Activated B cell treated with CpG ODN at 0.5 μM for 24 hours (primary cell): Measurements from ENCODE around the gene ARHGAP23. TPM values are rescaled to one million over a fixed set of nuclear protein-coding genes. Genes with fewer than 3 reads are reported as not detected.

Source experiments
- ATAC-seq: fragments of 200-7000 bp; cut with Tn5 transposase; one replicate; pipeline ENCODE4 v1.10.0; 2021; ENCODE audit warnings: low read depth, mild to moderate bottlenecking, moderate library complexity
- CTCF ChIA-PET: fragments of 350-600 bp; sonication (Branson Sonifier 250); formaldehyde crosslinking; loops from one replicate; lab custom pipeline; 2021; ENCODE audit warnings: antibody characterized with exemption; lab: Charles Lee
- POLR2A ChIA-PET: fragments of 350-600 bp; sonication (Branson Sonifier 250); formaldehyde crosslinking; loops from one replicate; lab custom pipeline; 2021; ENCODE audit warnings: antibody characterized with exemption; lab: Charles Lee
- DNase-seq: peaks from one replicate; pipeline ENCODE4 v3.0.0; 2022
- H3K27ac Mint-ChIP-seq: one replicate; pipeline ENCODE4 v1.8.0; 2020; ENCODE audit warnings: mixed read lengths
- H3K27me3 Mint-ChIP-seq: one replicate; pipeline ENCODE4 v1.8.0; 2021; ENCODE audit warnings: mixed read lengths
- H3K36me3 Mint-ChIP-seq: one replicate; pipeline ENCODE4 v1.8.0; 2021; ENCODE audit warnings: low read depth, mixed read lengths
- H3K4me1 Mint-ChIP-seq: one replicate; pipeline ENCODE4 v1.8.0; 2021; ENCODE audit warnings: mixed read lengths
- H3K4me3 Mint-ChIP-seq: one replicate; pipeline ENCODE4 v1.8.0; 2020; ENCODE audit warnings: mild to moderate bottlenecking, mixed read lengths
- H3K9me3 Mint-ChIP-seq: one replicate; pipeline ENCODE4 v1.8.0; 2020; ENCODE audit warnings: mixed read lengths
- intact Hi-C: fragments of 100-400 bp; cut with micrococcal nuclease; formaldehyde crosslinking; loops from one replicate; pipeline ENCODE4 v1.15.1; 2024
- total RNA-seq: library from RNA; stranded (reverse); gene quantifications from 2 replicates; pipeline ENCODE4 v1.2.3, GENCODE V29; 2022
- TF ChIP-seq, protein P1 (sequence below): fragments of 200-600 bp; IDR thresholded peaks from one replicate; pipeline ENCODE4 v1.8.0; 2022; ENCODE audit warnings: antibody characterized with exemption, mild to moderate bottlenecking

The ARHGAP23 gene
- total RNA-seq, 1 donor from 2014 or later = 1.3 TPM

GRCh38 chr17:38452719-38453118 is 24.5 kb downstream of the ARHGAP23 start:
- ChIA-PET CTCF (no interaction called here), POLR2A (no interaction called here)
- intact Hi-C loops = no loop called here
- DNase-seq = no peak
- no peak for ATAC-seq
- Mint-ChIP-seq H3K9me3 (no peaks in the 10 kb centered on the region), H3K27ac (no peak overlapping the region), H3K4me3 (no peak overlapping the region), H3K27me3 (peaks cover 38% of the 10 kb centered on the region), H3K4me1 (peaks cover 9% of the 10 kb centered on the region), H3K36me3 (no peaks in the 10 kb centered on the region)
- TF ChIP-seq, protein P1, sequence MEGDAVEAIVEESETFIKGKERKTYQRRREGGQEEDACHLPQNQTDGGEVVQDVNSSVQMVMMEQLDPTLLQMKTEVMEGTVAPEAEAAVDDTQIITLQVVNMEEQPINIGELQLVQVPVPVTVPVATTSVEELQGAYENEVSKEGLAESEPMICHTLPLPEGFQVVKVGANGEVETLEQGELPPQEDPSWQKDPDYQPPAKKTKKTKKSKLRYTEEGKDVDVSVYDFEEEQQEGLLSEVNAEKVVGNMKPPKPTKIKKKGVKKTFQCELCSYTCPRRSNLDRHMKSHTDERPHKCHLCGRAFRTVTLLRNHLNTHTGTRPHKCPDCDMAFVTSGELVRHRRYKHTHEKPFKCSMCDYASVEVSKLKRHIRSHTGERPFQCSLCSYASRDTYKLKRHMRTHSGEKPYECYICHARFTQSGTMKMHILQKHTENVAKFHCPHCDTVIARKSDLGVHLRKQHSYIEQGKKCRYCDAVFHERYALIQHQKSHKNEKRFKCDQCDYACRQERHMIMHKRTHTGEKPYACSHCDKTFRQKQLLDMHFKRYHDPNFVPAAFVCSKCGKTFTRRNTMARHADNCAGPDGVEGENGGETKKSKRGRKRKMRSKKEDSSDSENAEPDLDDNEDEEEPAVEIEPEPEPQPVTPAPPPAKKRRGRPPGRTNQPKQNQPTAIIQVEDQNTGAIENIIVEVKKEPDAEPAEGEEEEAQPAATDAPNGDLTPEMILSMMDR = no peak

GRCh38 chr17:38453951-38454421 is 25.7 kb downstream of the ARHGAP23 start:
- H3K4me1 Mint-ChIP-seq = peaks cover 9% of the 10 kb centered on the region
- intact Hi-C loops = no loop called here
- ChIA-PET POLR2A (no interaction called here), CTCF (no interaction called here)
- ATAC-seq (no peak), DNase-seq (no peak)
- H3K9me3 Mint-ChIP-seq = no peaks in the 10 kb centered on the region
- peaks cover 38% of the 10 kb centered on the region for H3K27me3 Mint-ChIP-seq
- no peaks in the 10 kb centered on the region for H3K36me3 Mint-ChIP-seq
- H3K4me3 Mint-ChIP-seq = no peak overlapping the region
- TF ChIP-seq, protein P1 = no peak
- H3K27ac Mint-ChIP-seq = no peak overlapping the region

DNA sequence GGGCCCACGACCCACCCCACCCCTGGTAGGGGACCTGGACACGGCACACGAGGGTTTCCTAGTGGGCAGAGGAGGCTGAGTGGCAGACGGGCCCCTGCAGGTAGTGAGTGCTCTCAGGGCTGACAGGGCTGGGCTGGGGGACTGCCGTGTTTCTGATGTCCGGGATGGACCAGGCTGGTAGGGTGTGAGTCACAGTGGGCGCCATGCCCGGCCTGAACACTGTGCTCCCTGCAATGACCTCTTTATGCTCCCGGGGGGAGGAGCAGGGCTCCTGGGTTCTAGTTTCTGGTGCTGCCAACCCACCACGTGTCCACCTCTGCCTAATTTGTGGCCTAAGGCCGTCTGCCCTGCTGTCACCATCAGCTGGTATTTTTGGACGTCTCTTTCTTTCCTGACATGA is 26.3 kb downstream of the ARHGAP23 start:
- ChIA-PET POLR2A (no interaction called here), CTCF (no interaction called here)
- H3K27ac Mint-ChIP-seq = no peak overlapping the region
- intact Hi-C loops = no loop called here
- H3K27me3 Mint-ChIP-seq = peaks cover 34% of the 10 kb centered on the region
- no peaks in the 10 kb centered on the region for H3K36me3 Mint-ChIP-seq
- H3K9me3 Mint-ChIP-seq = no peaks in the 10 kb centered on the region
- TF ChIP-seq, protein P1 = no peak
- H3K4me1 Mint-ChIP-seq = peaks cover 9% of the 10 kb centered on the region
- ATAC-seq (no peak), DNase-seq (no peak)
- no peak overlapping the region for H3K4me3 Mint-ChIP-seq

DNA sequence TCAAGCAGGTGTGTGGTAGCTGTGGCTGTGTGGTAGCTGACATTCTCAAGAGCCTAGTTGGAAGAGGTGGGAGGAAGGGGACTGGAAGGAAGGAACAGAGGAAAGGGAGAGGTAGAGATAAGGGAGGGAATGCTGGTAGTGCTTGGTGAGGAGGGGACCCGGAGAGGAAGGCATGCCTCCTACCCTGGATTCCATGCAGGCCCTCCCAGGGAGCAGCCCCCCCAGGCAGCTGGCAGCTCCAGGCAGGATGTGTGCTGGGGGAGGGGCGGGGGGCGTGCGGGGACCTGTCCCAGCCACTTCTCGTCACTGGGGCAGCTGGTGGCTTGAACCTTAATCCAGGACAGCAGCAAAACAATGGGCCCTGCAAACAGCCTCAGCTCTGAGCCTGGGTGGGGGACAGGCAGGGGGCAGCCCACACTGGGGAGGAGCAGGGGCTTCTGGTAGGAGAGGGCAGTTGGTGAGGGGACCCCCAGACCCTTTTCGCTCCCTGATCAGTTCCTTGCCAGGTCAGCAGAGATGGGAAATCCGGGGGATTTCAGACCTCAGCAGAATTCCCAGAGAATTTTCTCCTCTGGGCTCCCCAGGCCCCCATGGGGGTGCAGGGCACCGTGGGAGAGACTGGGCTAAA is 27.1 kb downstream of the ARHGAP23 start:
- ATAC-seq (no peak), DNase-seq (no peak)
- no peak overlapping the region for H3K27ac Mint-ChIP-seq
- H3K9me3 Mint-ChIP-seq = no peaks in the 10 kb centered on the region
- peaks cover 33% of the 10 kb centered on the region for H3K27me3 Mint-ChIP-seq
- POLR2A ChIA-PET = interaction anchor here (0.6 kb wide), 1 partner anchor 782 kb away, joined by 4 read pairs; no protein-coding TSS in a partner anchor
- TF ChIP-seq, protein P1 = no peak
- no peaks in the 10 kb centered on the region for H3K36me3 Mint-ChIP-seq
- H3K4me3 Mint-ChIP-seq = no peak overlapping the region
- CTCF ChIA-PET = no interaction called here
- peaks cover 9% of the 10 kb centered on the region for H3K4me1 Mint-ChIP-seq
- intact Hi-C loops = no loop called here

DNA sequence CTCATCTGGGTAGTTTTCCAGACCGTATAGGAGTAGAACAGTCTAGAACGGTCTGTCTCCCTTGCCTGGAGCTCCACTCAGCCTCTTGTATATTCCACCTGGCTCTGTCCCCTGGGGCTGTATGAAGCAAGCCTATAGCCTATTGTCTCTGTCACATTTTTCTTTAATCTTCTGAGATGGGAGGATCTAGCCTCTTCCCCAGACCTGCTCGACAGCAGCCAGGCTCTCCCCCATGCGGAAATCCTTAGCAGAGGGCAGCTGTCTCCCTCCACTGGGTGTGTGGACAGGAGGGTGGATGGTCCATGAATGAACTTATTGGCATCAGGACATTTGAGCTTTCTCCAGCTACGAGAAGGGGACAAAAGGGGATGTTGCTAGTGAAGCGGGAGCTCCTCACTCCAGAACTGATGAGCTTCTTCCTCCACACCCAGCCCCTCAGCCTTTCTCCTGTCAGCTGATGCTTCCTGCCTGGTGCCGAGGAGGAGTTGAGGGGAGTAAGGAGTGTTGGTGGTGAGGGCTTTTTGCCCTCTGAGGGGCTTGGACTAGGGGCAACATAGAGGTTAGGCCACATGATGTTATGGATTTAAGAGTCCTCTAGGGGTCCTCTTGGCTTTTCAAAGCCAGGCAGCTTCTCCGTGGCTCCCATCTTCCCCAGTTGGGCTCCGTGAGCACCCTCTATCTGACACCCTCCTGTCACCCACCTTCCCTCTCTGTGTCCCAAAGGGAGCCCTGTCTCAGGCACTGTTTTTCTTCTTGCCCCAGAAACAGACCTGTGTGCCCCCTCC is 28.0 kb downstream of the ARHGAP23 start:
- Mint-ChIP-seq H3K4me3 (no peak overlapping the region), H3K4me1 (peaks cover 9% of the 10 kb centered on the region), H3K36me3 (no peaks in the 10 kb centered on the region), H3K27ac (no peak overlapping the region), H3K27me3 (peaks cover 29% of the 10 kb centered on the region), H3K9me3 (no peaks in the 10 kb centered on the region)
- TF ChIP-seq, protein P1 = no peak
- intact Hi-C loops = no loop called here
- DNase-seq = no peak
- ChIA-PET POLR2A (no interaction called here), CTCF (no interaction called here)
- ATAC-seq = no peak
